Sigmoid colon (tissue), 7 donors: Measurements from ENCODE around the gene GPC3. TPM values are rescaled to one million over a fixed set of nuclear protein-coding genes. Genes with fewer than 3 reads are reported as not detected.

Experiments used
- DNase-seq: peaks from one replicate; pipeline ENCODE4 v3.0.0-alpha.2; 2019
- H3K27ac ChIP-seq, 4 donors: fragments of 200-600 bp; sonication (generic); one replicate each; pipeline ENCODE4 v1.5.1; 2016 to 2019; ENCODE audit warnings: mild to moderate bottlenecking in 1 of 4
- H3K27me3 ChIP-seq, 3 donors: fragments of 200-600 bp; sonication (generic); one replicate each; pipeline ENCODE4 v1.5.1; 2019; ENCODE audit warnings: mild to moderate bottlenecking in 1 of 3
- H3K36me3 ChIP-seq, 4 donors: fragments of 200-600 bp; sonication (generic); one replicate each; pipeline ENCODE4 v1.5.1; 2016 to 2019
- H3K4me1 ChIP-seq, 4 donors: fragments of 200-600 bp; sonication (generic); one replicate each; pipeline ENCODE4 v1.5.1; 2017 to 2019
- H3K4me3 ChIP-seq, 4 donors: fragments of 200-600 bp; sonication (generic); one replicate each; pipeline ENCODE4 v1.5.1; 2017 to 2019; ENCODE audit warnings: mild to moderate bottlenecking in 2 of 4, moderate library complexity in 1 of 4
- H3K9me3 ChIP-seq, 4 donors: fragments of 200-600 bp in 3 of 4; sonication (generic) in 3 of 4; one replicate each; pipeline versions ENCODE4 v1.5.1 to v1.6.1; 2013 to 2019
- CTCF ChIP-seq, 4 experiments: fragments of 450-650 bp in 3 of 4; fragments of 200-600 bp in 1 of 4; IDR thresholded peaks; one replicate each; pipeline ENCODE4 v1.5.1; 2016 to 2019; ENCODE audit warnings: antibody characterized with exemption in 4 of 4, mild to moderate bottlenecking in 3 of 4, moderate library complexity in 2 of 4
- EP300 ChIP-seq, 4 donors: sonication (generic); formaldehyde crosslinking; IDR thresholded peaks; one replicate each; pipeline ENCODE4 v1.6.1; 2017; ENCODE audit warnings: antibody characterized with exemption in 4 of 4
- POLR2A ChIP-seq, 2 donors: fragments of 450-650 bp; IDR thresholded peaks; one replicate each; pipeline ENCODE4 v1.6.1; 2016; ENCODE audit warnings: antibody characterized with exemption in 2 of 2, mild to moderate bottlenecking in 2 of 2, moderate library complexity in 2 of 2
- POLR2AphosphoS5 ChIP-seq, 4 donors: sonication (generic); formaldehyde crosslinking; IDR thresholded peaks; one replicate each; pipeline ENCODE4 v1.6.1; 2017; ENCODE audit warnings: antibody characterized with exemption in 4 of 4
- WGBS, 2 donors: extraction: QIAGEN DNeasy Blood & Tissue Kit; methylation state at CpG; one replicate each; pipeline ENCODE4 v1.1.7; 2013; 5-methylcytosine and 5-hydroxymethylcytosine counted together
- intact Hi-C: fragments of 100-400 bp; cut with DNase I; formaldehyde crosslinking; loops from one replicate; pipeline ENCODE4 v1.15.1; 2023
- polyA plus RNA-seq, 3 donors: library from polyadenylated mRNA; stranded (reverse); fragments of 200-250 nt; gene quantifications; one replicate each; pipeline ENCODE4 v1.2.3, GENCODE V29; 2013
- total RNA-seq, 4 donors: library from RNA; depleted of rRNA; stranded (reverse); fragments of >200 nt; gene quantifications; one replicate each; pipeline ENCODE4 v1.1.0, GENCODE V29; 2016
- donor health status: healthy with polysubstance abuse.
- donor health status: Bipolar disorder and iron deficiency.
- donor health status: healthy.

GPC3 gene
- total and polyA plus RNA-seq, 7 donors, result 0.46 to 31.4 (median 2.7) TPM

DNA sequence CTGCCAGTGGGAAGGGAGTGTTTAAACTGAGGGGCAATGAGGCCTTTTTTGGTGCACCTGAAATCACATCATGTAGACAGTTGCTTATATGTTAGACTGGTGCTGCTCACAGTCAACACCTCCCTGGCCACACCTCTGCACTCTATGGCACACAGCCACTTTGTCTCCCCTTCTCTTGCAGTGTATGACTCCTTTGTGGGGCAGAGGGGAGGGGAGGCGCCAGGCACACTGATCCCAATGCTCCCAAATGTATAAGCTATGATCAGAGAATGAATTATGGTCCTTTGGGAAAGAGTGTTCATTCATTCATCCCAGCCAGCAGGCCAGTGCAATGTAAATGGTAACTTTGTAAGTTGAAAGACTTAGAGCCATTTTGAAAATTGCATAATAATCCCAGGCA, 4.6 kb upstream of the GPC3 start:
- 78 to 80% methylated on average over 1 of the region's 1 CpG for WGBS, 2 donors
- DNase-seq, result no peak
- TF ChIP-seq EP300 (IDR thresholded peaks at IDR 0.05) (no peak), CTCF (IDR thresholded peaks at IDR 0.05) (no peak), POLR2AphosphoS5 (IDR thresholded peaks at IDR 0.05) (no peak), POLR2A (IDR thresholded peaks at IDR 0.05) (no peak)
- intact Hi-C loops, result no loop called here
- Histone ChIP-seq H3K4me3 (no peak overlapping the region), H3K27me3 (peaks cover 0 to 2% (median 0%) of the 10 kb centered on the region in 3 donors), H3K27ac (no peak overlapping the region), H3K4me1 (peaks cover 0 to 4% (median 3%) of the 10 kb centered on the region in 4 donors), H3K9me3 (no peaks in the 10 kb centered on the region), H3K36me3 (no peaks in the 10 kb centered on the region)

DNA sequence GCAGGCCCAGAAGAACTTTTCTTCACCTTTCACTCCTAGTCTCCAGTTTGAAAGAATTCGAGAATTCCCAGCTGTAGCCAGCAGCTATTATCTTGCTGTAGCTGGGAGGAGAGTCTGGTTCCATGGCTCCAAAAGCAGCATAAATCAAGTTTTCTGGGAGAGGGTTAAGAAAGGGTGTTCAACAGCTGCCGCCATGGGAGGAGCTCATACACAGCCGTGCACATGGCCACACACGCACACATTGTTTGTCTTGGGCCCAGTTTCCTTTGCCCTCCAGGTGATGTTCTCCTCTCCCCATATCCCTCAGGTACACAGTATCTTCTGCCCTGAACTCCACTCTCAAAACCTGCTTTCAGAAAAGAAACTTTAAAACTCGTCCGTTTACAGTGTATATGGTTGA, 4.1 kb upstream of the GPC3 start:
- 78 to 82% methylated on average over 6 of the region's 6 CpGs for WGBS, 2 donors
- peaks cover 0 to 5% (median 0%) of the 10 kb centered on the region in 3 donors for H3K27me3 ChIP-seq
- TF ChIP-seq CTCF (IDR thresholded peaks at IDR 0.05) (no peak), POLR2A (IDR thresholded peaks at IDR 0.05) (no peak), POLR2AphosphoS5 (IDR thresholded peaks at IDR 0.05) (no peak), EP300 (IDR thresholded peaks at IDR 0.05) (no peak)

DNA sequence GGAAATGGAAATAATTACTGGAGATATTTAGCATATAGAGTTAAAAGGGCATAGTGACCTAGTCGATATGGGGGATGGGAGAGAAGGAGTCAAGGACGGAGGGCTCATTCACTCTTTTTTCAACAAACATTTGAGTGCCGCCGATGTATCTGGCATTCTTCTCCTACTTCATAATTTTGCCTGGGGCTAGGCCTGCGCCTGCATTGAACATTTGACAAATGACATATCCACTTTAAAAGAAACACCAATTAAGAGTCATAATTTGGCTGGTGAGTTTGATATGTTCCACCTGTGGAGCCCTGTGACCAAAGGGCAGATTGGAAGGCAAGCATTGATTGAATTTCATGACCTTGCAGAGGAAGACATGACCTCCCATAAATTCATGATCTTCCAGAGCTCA, 2.6 kb upstream of the GPC3 start:
- no peak overlapping the region for H3K27ac ChIP-seq
- no peaks in the 10 kb centered on the region for H3K36me3 ChIP-seq
- peaks cover 0 to 8% (median 4%) of the 10 kb centered on the region in 4 donors for H3K4me1 ChIP-seq
- intact Hi-C loops, result no loop called here
- H3K9me3 ChIP-seq, result no peaks in the 10 kb centered on the region
- no peak for DNase-seq
- no peak overlapping the region for H3K4me3 ChIP-seq
- WGBS, 2 donors, result 84 to 86% methylated on average over 5 of the region's 5 CpGs
- TF ChIP-seq POLR2AphosphoS5 (IDR thresholded peaks at IDR 0.05), result no peak
- TF ChIP-seq EP300 (IDR thresholded peaks at IDR 0.05), result no peak
- no peak for TF ChIP-seq POLR2A (IDR thresholded peaks at IDR 0.05)
- no peak for TF ChIP-seq CTCF (IDR thresholded peaks at IDR 0.05)
- H3K27me3 ChIP-seq, result peaks cover 0 to 5% (median 0%) of the 10 kb centered on the region in 3 donors

More for the DNA sequence above, 4.1 kb upstream of the GPC3 start:
- no peak for DNase-seq
- Histone ChIP-seq H3K27ac (no peak overlapping the region), H3K4me1 (peaks cover 0 to 8% (median 4%) of the 10 kb centered on the region in 4 donors), H3K9me3 (no peaks in the 10 kb centered on the region), H3K36me3 (no peaks in the 10 kb centered on the region), H3K4me3 (no peak overlapping the region)
- intact Hi-C loops, result no loop called here

- Histone ChIP-seq H3K9me3 (no peaks in the 10 kb centered on the region), H3K4me3 (no peak overlapping the region), H3K27me3 (peaks cover 0 to 5% (median 0%) of the 10 kb centered on the region in 3 donors), H3K36me3 (no peaks in the 10 kb centered on the region), H3K4me1 (peaks cover 0 to 8% (median 4%) of the 10 kb centered on the region in 4 donors), H3K27ac (no peak overlapping the region)
- WGBS, 2 donors, result 76 to 80% methylated on average over 6 of the region's 6 CpGs
- no peak for DNase-seq
- TF ChIP-seq CTCF (IDR thresholded peaks at IDR 0.05), result no peak
- TF ChIP-seq EP300 (IDR thresholded peaks at IDR 0.05), result no peak
- no peak for TF ChIP-seq POLR2AphosphoS5 (IDR thresholded peaks at IDR 0.05)
- TF ChIP-seq POLR2A (IDR thresholded peaks at IDR 0.05), result no peak
- intact Hi-C loops, result no loop called here
Observed at GRCh38 chrX:133987188-133987587, 1.8 kb upstream of the GPC3 start.
